Bronchial epithelial cell (primary cell): ENCODE data around the gene IRF4. TPM values are rescaled to one million over a fixed set of nuclear protein-coding genes. Genes with fewer than 3 reads are reported as not detected.

Experiments
- DNase-seq: peaks from one replicate; pipeline ENCODE4 v3.0.0-alpha.2; 2010; ENCODE audit warnings: low read depth
- FAIRE-seq: peaks from 2 replicates; lab custom pipeline; 2011; peaks lifted over from hg19 to GRCh38; lab: Jason Lieb, UNC
- H3K27me3 ChIP-seq: 2 replicates; pipeline ENCODE4 v1.5.1; 2011; ENCODE audit warnings: low read length; ENCODE audit not compliant: control insufficient read depth, insufficient read depth
- H3K36me3 ChIP-seq: 2 replicates; pipeline ENCODE4 v1.5.1; 2011; ENCODE audit warnings: low read length; ENCODE audit not compliant: control insufficient read depth, insufficient read depth
- H3K4me3 ChIP-seq: 2 replicates; pipeline ENCODE4 v1.5.1; 2011; ENCODE audit warnings: mild to moderate bottlenecking, low read depth, low read length, control low read depth
- CTCF ChIP-seq: IDR thresholded peaks from 2 replicates; pipeline ENCODE4 v1.5.1; 2011; ENCODE audit warnings: mild to moderate bottlenecking, moderate library complexity, low read length, control low read depth, inconsistent platforms; ENCODE audit not compliant: insufficient read depth, severe bottlenecking
- total RNA-seq: library from RNA; depleted of rRNA; stranded (reverse); fragments of >200 nt; gene quantifications from 2 replicates; pipeline ENCODE4 v1.2.1, GENCODE V29; 2014

Gene IRF4
- total RNA-seq, 1 donor from 2014 or later, result not detected

DNA sequence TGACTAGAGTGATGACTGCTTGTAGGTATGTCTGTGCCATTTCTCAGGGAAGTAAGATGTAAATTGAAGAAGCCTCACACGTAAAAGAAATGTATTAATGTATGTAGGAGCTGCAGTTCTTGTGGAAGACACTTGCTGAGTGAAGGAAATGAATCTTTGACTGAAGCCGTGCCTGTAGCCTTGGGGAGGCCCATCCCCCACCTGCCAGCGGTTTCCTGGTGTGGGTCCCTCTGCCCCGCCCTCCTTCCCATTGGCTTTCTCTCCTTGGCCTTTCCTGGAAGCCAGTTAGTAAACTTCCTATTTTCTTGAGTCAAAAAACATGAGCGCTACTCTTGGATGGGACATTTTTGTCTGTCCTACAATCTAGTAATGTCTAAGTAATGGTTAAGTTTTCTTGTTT is 16.6 kb downstream of the IRF4 start:
- DNase-seq (no peak), FAIRE-seq (no peak)
- Histone ChIP-seq H3K27me3 (peaks cover 9% of the 10 kb centered on the region), H3K36me3 (no peaks in the 10 kb centered on the region), H3K4me3 (no peak overlapping the region)
- no peak for TF ChIP-seq CTCF

DNA sequence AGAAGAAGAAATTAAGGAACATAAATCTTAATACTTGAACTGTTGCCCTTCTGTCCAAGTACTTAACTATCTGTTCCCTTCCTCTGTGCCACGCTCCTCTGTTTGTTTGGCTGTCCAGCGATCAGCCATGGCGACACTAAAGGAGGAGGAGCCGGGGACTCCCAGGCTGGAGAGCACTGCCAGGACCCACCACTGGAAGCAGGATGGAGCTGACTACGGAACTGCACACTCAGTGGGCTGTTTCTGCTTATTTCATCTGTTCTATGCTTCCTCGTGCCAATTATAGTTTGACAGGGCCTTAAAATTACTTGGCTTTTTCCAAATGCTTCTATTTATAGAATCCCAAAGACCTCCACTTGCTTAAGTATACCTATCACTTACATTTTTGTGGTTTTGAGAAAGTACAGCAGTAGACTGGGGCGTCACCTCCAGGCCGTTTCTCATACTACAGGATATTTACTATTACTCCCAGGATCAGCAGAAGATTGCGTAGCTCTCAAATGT is 17.1 kb downstream of the IRF4 start:
- DNase-seq (peak; percentile 39), FAIRE-seq (no peak)
- peak; percentile 42 for TF ChIP-seq CTCF
- Histone ChIP-seq H3K27me3 (peaks cover 7% of the 10 kb centered on the region), H3K36me3 (no peaks in the 10 kb centered on the region), H3K4me3 (no peak overlapping the region)

GRCh38 chr6:409370-409972 is 17.9 kb downstream of the IRF4 start:
- H3K36me3 ChIP-seq, result no peaks in the 10 kb centered on the region
- DNase-seq, result no peak
- H3K27me3 ChIP-seq, result peaks cover 7% of the 10 kb centered on the region
- H3K4me3 ChIP-seq, result no peak overlapping the region
- no peak for FAIRE-seq
- no peak for TF ChIP-seq CTCF

- FAIRE-seq, result peak; percentile 52
- Histone ChIP-seq H3K4me3 (no peak overlapping the region), H3K36me3 (no peaks in the 10 kb centered on the region), H3K27me3 (peaks cover 7% of the 10 kb centered on the region)
- no peak for TF ChIP-seq CTCF
- DNase-seq, result no peak
Observed at GRCh38 chr6:410555-411395, 19.2 kb downstream of the IRF4 start.

- H3K36me3 ChIP-seq, result no peaks in the 10 kb centered on the region
- peaks cover 7% of the 10 kb centered on the region for H3K27me3 ChIP-seq
- TF ChIP-seq CTCF, result no peak
- peak; percentile 23 for DNase-seq
- no peak overlapping the region for H3K4me3 ChIP-seq
- peak; percentile 23 for FAIRE-seq
Observed at GRCh38 chr6:411402-412145, 20.0 kb downstream of the IRF4 start.
